GM12891 (cell line): ENCODE measurements around the gene ZC3H4.

Experiments
- POLR2A ChIP-seq: IDR thresholded peaks from 2 replicates; pipeline ENCODE4 v1.6.1; 2011; ENCODE audit warnings: low read depth, low read length, control low read depth
- POLR2AphosphoS5 ChIP-seq: IDR thresholded peaks from 2 replicates; pipeline ENCODE4 v1.6.1; 2011; ENCODE audit warnings: low read depth, low read length, control low read depth
- POU2F2 ChIP-seq: IDR thresholded peaks from 2 replicates; pipeline ENCODE4 v1.6.1; 2011; ENCODE audit warnings: low read depth, mild to moderate bottlenecking, control low read depth, low read length, moderate library complexity
- TAF1 ChIP-seq: IDR thresholded peaks from 2 replicates; pipeline ENCODE4 v1.6.1; 2011; ENCODE audit warnings: low read depth, low read length, control low read depth

DNA sequence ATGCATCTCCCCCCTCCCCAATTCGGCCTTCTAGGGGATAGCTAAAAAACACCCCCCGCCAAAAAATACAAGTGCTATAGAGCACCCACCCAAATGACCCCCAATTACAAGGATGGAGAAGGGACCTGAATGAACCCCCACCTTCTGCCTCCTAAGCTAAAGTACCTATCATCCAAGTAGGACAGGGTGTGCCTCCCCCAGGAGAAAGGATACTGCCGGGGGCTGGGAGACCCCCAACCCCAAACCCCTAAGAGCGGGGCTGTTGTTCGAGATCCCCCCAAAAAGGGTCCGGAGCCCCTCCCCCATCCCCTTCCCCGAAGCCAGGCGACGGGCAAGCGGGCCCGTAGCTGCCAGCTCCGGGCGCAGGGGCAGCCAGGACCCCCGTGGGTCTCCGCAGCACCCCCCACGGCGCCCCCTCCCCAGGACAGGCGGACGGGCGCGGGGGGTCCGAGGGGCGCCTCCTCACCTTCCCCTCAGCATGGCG, 1.9 kb downstream of the ZC3H4 start:
- TF ChIP-seq POLR2A (0 out of 2 replicates have a peak, but pooled peaks have one; percentile 6), POLR2AphosphoS5 (peak; percentile 67), TAF1 (no peak), POU2F2 (no peak)
